Measurements from ENCODE around the gene MAPK14.

Gene MAPK14

DNA sequence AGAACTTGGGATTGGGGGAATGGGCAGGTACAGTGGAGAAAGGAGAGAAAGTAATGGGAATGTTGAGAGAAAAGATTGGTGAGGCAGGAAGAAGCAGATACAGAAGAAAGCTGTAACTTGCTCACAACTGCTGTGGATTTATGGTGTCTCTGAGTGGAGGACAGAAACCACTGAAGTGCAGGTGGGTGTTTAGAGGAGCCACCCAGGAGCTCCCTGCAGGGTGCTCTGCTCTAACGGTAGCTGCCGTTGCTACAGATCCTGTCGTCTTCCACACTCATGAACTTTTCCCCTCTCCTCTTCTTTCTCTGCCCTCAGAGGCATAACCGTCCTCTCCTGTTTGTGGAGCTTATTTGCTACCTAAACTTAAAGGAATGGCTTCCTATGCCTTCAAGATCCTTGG is 75.2 kb downstream of the MAPK14 start:
- Histone ChIP-seq H2BK15ac (ENCODE audit: low read depth, poor library complexity, severe bottlenecking) (no peak overlapping the region), H3K4me3 (ENCODE audit: insufficient read depth in 1 of 2, low read depth in 1 of 2, low read length in 2 of 2) (no peak overlapping the region), H3K9ac (ENCODE audit: low read length) (no peak overlapping the region), H2BK120ac (ENCODE audit: low read depth, low read length) (no peak overlapping the region), H3K4ac (ENCODE audit: low read depth in 1 of 2, low read length in 2 of 2) (no peak overlapping the region), H3K4me2 (ENCODE audit: low read length, poor library complexity, severe bottlenecking) (no peak overlapping the region), H3K27me3 (ENCODE audit: control insufficient read depth in 1 of 2, insufficient read depth in 1 of 2, low read length in 2 of 2) (no peaks in the 10 kb centered on the region), H2AFZ (ENCODE audit: low read depth, low read length) (no peak overlapping the region), H3K23ac (ENCODE audit: low read length in 2 of 2) (no peak overlapping the region), H2BK12ac (ENCODE audit: low read length in 2 of 2) (no peak overlapping the region), H3K36me3 (ENCODE audit: control insufficient read depth in 1 of 2, insufficient read depth in 2 of 2, low read depth in 1 of 2, low read length in 2 of 2) (peaks cover 18 to 71% of the 10 kb centered on the region in 2 experiments), H3K9me3 (ENCODE audit: control insufficient read depth, low read length) (no peaks in the 10 kb centered on the region), H2AK5ac (ENCODE audit: low read length, severe bottlenecking) (no peak overlapping the region), H4K91ac (ENCODE audit: low read length) (no peak overlapping the region), H3K27ac (ENCODE audit: low read length, poor library complexity, severe bottlenecking) (no peak overlapping the region), H2BK5ac (ENCODE audit: low read depth, low read length, poor library complexity, severe bottlenecking) (no peak overlapping the region), H3K79me1 (replicated peaks; ENCODE audit: low read length, poor library complexity, severe bottlenecking) (peaks cover 19% of the 10 kb centered on the region), H4K8ac (ENCODE audit: low read length) (no peak overlapping the region), H3K4me1 (ENCODE audit: control insufficient read depth, insufficient read depth, low read depth, low read length) (no peaks in the 10 kb centered on the region), H3K18ac (ENCODE audit: low read depth in 1 of 2, low read length in 2 of 2) (no peak overlapping the region), H3K14ac (ENCODE audit: low read length in 2 of 2) (no peak overlapping the region)
- no peak for DNase-seq
- WGBS, result 100% methylated on average over 1 of the region's 4 CpGs

DNA sequence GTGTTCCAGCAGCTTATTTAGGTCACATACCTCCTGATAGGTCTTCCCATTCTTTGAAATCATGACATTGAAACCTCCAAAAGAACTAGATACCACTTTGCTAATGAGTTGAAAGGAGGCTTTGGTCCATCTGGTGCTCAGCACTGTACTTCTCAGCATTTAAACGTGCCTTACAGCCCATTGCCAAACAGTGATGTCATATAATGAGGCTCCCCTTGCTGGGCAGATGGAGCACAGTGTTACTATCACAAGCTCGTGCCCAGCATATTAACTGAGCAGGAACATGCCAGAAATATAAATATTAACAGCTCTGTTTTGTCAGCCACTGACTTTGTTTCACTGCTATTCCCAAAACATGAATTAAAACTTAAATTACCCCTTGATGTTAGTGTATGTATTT is 77.2 kb downstream of the MAPK14 start:
- H3K18ac ChIP-seq (ENCODE audit: low read depth in 1 of 2, low read length in 2 of 2), result no peak overlapping the region
- peaks cover 31 to 84% of the 10 kb centered on the region in 2 experiments for H3K36me3 ChIP-seq (ENCODE audit: control insufficient read depth in 1 of 2, insufficient read depth in 2 of 2, low read depth in 1 of 2, low read length in 2 of 2)
- no peak overlapping the region for H3K23ac ChIP-seq (ENCODE audit: low read length in 2 of 2)
- H3K27me3 ChIP-seq (ENCODE audit: control insufficient read depth in 1 of 2, insufficient read depth in 1 of 2, low read length in 2 of 2), result no peaks in the 10 kb centered on the region
- no peak overlapping the region for H3K4me2 ChIP-seq (ENCODE audit: low read length, poor library complexity, severe bottlenecking)
- H3K4me1 ChIP-seq (ENCODE audit: control insufficient read depth, insufficient read depth, low read depth, low read length), result no peaks in the 10 kb centered on the region
- no peak overlapping the region for H4K8ac ChIP-seq (ENCODE audit: low read length)
- no peak overlapping the region for H2BK120ac ChIP-seq (ENCODE audit: low read depth, low read length)
- no peaks in the 10 kb centered on the region for H3K9me3 ChIP-seq (ENCODE audit: control insufficient read depth, low read length)
- no peak overlapping the region for H2AFZ ChIP-seq (ENCODE audit: low read depth, low read length)
- no peak overlapping the region for H2AK5ac ChIP-seq (ENCODE audit: low read length, severe bottlenecking)
- no peak overlapping the region for H4K91ac ChIP-seq (ENCODE audit: low read length)
- peak overlapping the region; percentile 25 for H3K9ac ChIP-seq (ENCODE audit: low read length)
- H3K14ac ChIP-seq (ENCODE audit: low read length in 2 of 2), result no peak overlapping the region
- H2BK12ac ChIP-seq (ENCODE audit: low read length in 2 of 2), result no peak overlapping the region
- no peak overlapping the region for H2BK5ac ChIP-seq (ENCODE audit: low read depth, low read length, poor library complexity, severe bottlenecking)
- H3K27ac ChIP-seq (ENCODE audit: low read length, poor library complexity, severe bottlenecking), result no peak overlapping the region
- H3K4me3 ChIP-seq (ENCODE audit: insufficient read depth in 1 of 2, low read depth in 1 of 2, low read length in 2 of 2), result no peak overlapping the region
- peaks cover 22% of the 10 kb centered on the region for H3K79me1 ChIP-seq (replicated peaks; ENCODE audit: low read length, poor library complexity, severe bottlenecking)
- no peak overlapping the region for H3K4ac ChIP-seq (ENCODE audit: low read depth in 1 of 2, low read length in 2 of 2)
- no peak for DNase-seq
- WGBS, result 83% methylated on average over 2 of the region's 2 CpGs
- no peak overlapping the region for H2BK15ac ChIP-seq (ENCODE audit: low read depth, poor library complexity, severe bottlenecking)

DNA sequence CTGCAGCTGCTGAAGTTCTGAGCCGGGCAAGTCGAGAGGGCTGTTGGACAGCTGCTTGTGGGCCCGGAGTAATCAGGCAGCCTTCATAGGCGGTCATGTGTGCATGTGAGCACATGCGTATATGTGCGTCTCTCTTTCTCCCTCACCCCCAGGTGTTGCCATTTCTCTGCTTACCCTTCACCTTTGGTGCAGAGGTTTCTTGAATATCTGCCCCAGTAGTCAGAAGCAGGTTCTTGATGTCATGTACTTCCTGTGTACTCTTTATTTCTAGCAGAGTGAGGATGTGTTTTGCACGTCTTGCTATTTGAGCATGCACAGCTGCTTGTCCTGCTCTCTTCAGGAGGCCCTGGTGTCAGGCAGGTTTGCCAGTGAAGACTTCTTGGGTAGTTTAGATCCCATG is 81.5 kb downstream of the MAPK14 start:
- Histone ChIP-seq H3K4me1 (ENCODE audit: control insufficient read depth, insufficient read depth, low read depth, low read length) (peaks cover 2% of the 10 kb centered on the region), H3K18ac (ENCODE audit: low read depth in 1 of 2, low read length in 2 of 2) (no peak overlapping the region), H3K9me3 (ENCODE audit: control insufficient read depth, low read length) (no peaks in the 10 kb centered on the region), H2AFZ (ENCODE audit: low read depth, low read length) (no peak overlapping the region), H2BK5ac (ENCODE audit: low read depth, low read length, poor library complexity, severe bottlenecking) (no peak overlapping the region), H3K14ac (ENCODE audit: low read length in 2 of 2) (no peak overlapping the region), H3K23ac (ENCODE audit: low read length in 2 of 2) (no peak overlapping the region), H3K79me1 (replicated peaks; ENCODE audit: low read length, poor library complexity, severe bottlenecking) (peaks cover 13% of the 10 kb centered on the region), H3K27ac (ENCODE audit: low read length, poor library complexity, severe bottlenecking) (no peak overlapping the region), H3K27me3 (ENCODE audit: control insufficient read depth in 1 of 2, insufficient read depth in 1 of 2, low read length in 2 of 2) (no peaks in the 10 kb centered on the region), H3K36me3 (ENCODE audit: control insufficient read depth in 1 of 2, insufficient read depth in 2 of 2, low read depth in 1 of 2, low read length in 2 of 2) (peaks cover 27 to 68% of the 10 kb centered on the region in 2 experiments), H2BK12ac (ENCODE audit: low read length in 2 of 2) (no peak overlapping the region), H3K4me2 (ENCODE audit: low read length, poor library complexity, severe bottlenecking) (no peak overlapping the region), H4K91ac (ENCODE audit: low read length) (no peak overlapping the region), H2AK5ac (ENCODE audit: low read length, severe bottlenecking) (no peak overlapping the region), H3K9ac (ENCODE audit: low read length) (no peak overlapping the region), H3K4me3 (ENCODE audit: insufficient read depth in 1 of 2, low read depth in 1 of 2, low read length in 2 of 2) (no peak overlapping the region), H2BK120ac (ENCODE audit: low read depth, low read length) (no peak overlapping the region), H4K8ac (ENCODE audit: low read length) (no peak overlapping the region), H2BK15ac (ENCODE audit: low read depth, poor library complexity, severe bottlenecking) (no peak overlapping the region), H3K4ac (ENCODE audit: low read depth in 1 of 2, low read length in 2 of 2) (no peak overlapping the region)
- 97% methylated on average over 5 of the region's 7 CpGs for WGBS
- DNase-seq, result no peak

DNA sequence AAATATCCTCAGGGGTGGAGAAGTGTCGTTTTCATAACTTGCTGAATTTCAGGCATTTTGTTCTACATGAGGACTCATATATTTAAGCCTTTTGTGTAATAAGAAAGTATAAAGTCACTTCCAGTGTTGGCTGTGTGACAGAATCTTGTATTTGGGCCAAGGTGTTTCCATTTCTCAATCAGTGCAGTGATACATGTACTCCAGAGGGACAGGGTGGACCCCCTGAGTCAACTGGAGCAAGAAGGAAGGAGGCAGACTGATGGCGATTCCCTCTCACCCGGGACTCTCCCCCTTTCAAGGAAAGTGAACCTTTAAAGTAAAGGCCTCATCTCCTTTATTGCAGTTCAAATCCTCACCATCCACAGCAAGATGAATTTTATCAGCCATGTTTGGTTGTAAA is 82.4 kb downstream of the MAPK14 start:
- H2BK12ac ChIP-seq (ENCODE audit: low read length in 2 of 2), result no peak overlapping the region
- no peak overlapping the region for H3K4ac ChIP-seq (ENCODE audit: low read depth in 1 of 2, low read length in 2 of 2)
- no peak overlapping the region for H2AFZ ChIP-seq (ENCODE audit: low read depth, low read length)
- no peak overlapping the region for H2BK5ac ChIP-seq (ENCODE audit: low read depth, low read length, poor library complexity, severe bottlenecking)
- no peak overlapping the region for H4K91ac ChIP-seq (ENCODE audit: low read length)
- DNase-seq, result no peak
- H3K27ac ChIP-seq (ENCODE audit: low read length, poor library complexity, severe bottlenecking), result no peak overlapping the region
- H3K4me3 ChIP-seq (ENCODE audit: insufficient read depth in 1 of 2, low read depth in 1 of 2, low read length in 2 of 2), result no peak overlapping the region
- H3K23ac ChIP-seq (ENCODE audit: low read length in 2 of 2), result no peak overlapping the region
- no peaks in the 10 kb centered on the region for H3K27me3 ChIP-seq (ENCODE audit: control insufficient read depth in 1 of 2, insufficient read depth in 1 of 2, low read length in 2 of 2)
- peaks cover 2% of the 10 kb centered on the region for H3K4me1 ChIP-seq (ENCODE audit: control insufficient read depth, insufficient read depth, low read depth, low read length)
- H4K8ac ChIP-seq (ENCODE audit: low read length), result no peak overlapping the region
- H3K18ac ChIP-seq (ENCODE audit: low read depth in 1 of 2, low read length in 2 of 2), result no peak overlapping the region
- H3K9ac ChIP-seq (ENCODE audit: low read length), result peak overlapping the region; percentile 60
- no peak overlapping the region for H3K4me2 ChIP-seq (ENCODE audit: low read length, poor library complexity, severe bottlenecking)
- no peak overlapping the region for H3K14ac ChIP-seq (ENCODE audit: low read length in 2 of 2)
- H2BK120ac ChIP-seq (ENCODE audit: low read depth, low read length), result no peak overlapping the region
- no peak overlapping the region for H2AK5ac ChIP-seq (ENCODE audit: low read length, severe bottlenecking)
- no peaks in the 10 kb centered on the region for H3K9me3 ChIP-seq (ENCODE audit: control insufficient read depth, low read length)
- peaks cover 8% of the 10 kb centered on the region for H3K79me1 ChIP-seq (replicated peaks; ENCODE audit: low read length, poor library complexity, severe bottlenecking)
- no peak overlapping the region for H2BK15ac ChIP-seq (ENCODE audit: low read depth, poor library complexity, severe bottlenecking)
- H3K36me3 ChIP-seq (ENCODE audit: control insufficient read depth in 1 of 2, insufficient read depth in 2 of 2, low read depth in 1 of 2, low read length in 2 of 2), result peaks cover 25 to 66% of the 10 kb centered on the region in 2 experiments
- 81% methylated on average over 3 of the region's 3 CpGs for WGBS

Measured in mesenchymal stem cell (in vitro differentiated cells and primary cell).